Cerebellar nuclear complex (tissue), 1 donor: ENCODE measurements around the gene PSMD14.
"Not testable (repeated sequence)": the region's sequence is repeated elsewhere in the genome, so short reads cannot be mapped to it uniquely, and the experiment has no call there.

ENCODE experiments used
- DNase-seq, 2 experiments: peaks; one replicate each; lab custom pipeline; 2025; lab: John Stamatoyannopoulos, UW

The PSMD14 gene

GRCh38 chr2:161308178-161308955, at the start of gene PSMD14:
Gene PSMD14 (plus strand): TSS chr2:161308425. CDS start chr2:161318826, 10,401 bp downstream.
- DNase-seq, result peak; percentile 25 to 34

GRCh38 chr2:161265874-161266273, 42.4 kb upstream of the PSMD14 start:
- DNase-seq, result no peak

- DNase-seq, result no peak
Observed at GRCh38 chr2:161269111-161269510, 39.1 kb upstream of the PSMD14 start.

- DNase-seq, result no peak
Observed at GRCh38 chr2:161273038-161273760, 35.0 kb upstream of the PSMD14 start.

GRCh38 chr2:161278564-161279229, 29.5 kb upstream of the PSMD14 start:
- not testable (repeated sequence) for DNase-seq

- not testable (repeated sequence) for DNase-seq
Observed at GRCh38 chr2:161279230-161279815, 28.9 kb upstream of the PSMD14 start.

GRCh38 chr2:161280906-161281323, 27.3 kb upstream of the PSMD14 start:
- not testable (repeated sequence) for DNase-seq

GRCh38 chr2:161281615-161282310, 26.5 kb upstream of the PSMD14 start:
- DNase-seq, result not testable (repeated sequence)

GRCh38 chr2:161282311-161282644, 25.9 kb upstream of the PSMD14 start:
- not testable (repeated sequence) for DNase-seq

- no peak for DNase-seq
Observed at GRCh38 chr2:161283926-161284325, 24.3 kb upstream of the PSMD14 start.

GRCh38 chr2:161303535-161304050, 4.6 kb upstream of the PSMD14 start:
- DNase-seq, result no peak

GRCh38 chr2:161306919-161307318, 1.3 kb upstream of the PSMD14 start:
- DNase-seq, result no peak

- no peak for DNase-seq
Observed at GRCh38 chr2:161307676-161308075, 549 bp upstream of the PSMD14 start.

GRCh38 chr2:161312996-161313395, 4.8 kb downstream of the PSMD14 start:
- DNase-seq, result no peak

- DNase-seq, result no peak
Observed at GRCh38 chr2:161315380-161315779, 7.2 kb downstream of the PSMD14 start.

- no peak for DNase-seq
Observed at GRCh38 chr2:161316701-161317100, 8.5 kb downstream of the PSMD14 start.

- DNase-seq, result no peak
Observed at GRCh38 chr2:161321944-161322648, 13.9 kb downstream of the PSMD14 start.

GRCh38 chr2:161324876-161325275, 16.7 kb downstream of the PSMD14 start:
- no peak for DNase-seq

GRCh38 chr2:161327582-161327981, 19.4 kb downstream of the PSMD14 start:
- no peak for DNase-seq

- DNase-seq, result no peak
Observed at GRCh38 chr2:161332371-161332967, 24.2 kb downstream of the PSMD14 start.
